Measurements from ENCODE around the gene QPCTL. TPM values are rescaled to one million over a fixed set of nuclear protein-coding genes. Genes with fewer than 3 reads are reported as not detected.

The QPCTL gene
- total and polyA plus RNA-seq, 9 of the 15 experiments (the other 6 are each of a cell fraction or from before 2014, with no cell fraction given): 0.99 to 31.3 (median 12.7) TPM

DNA sequence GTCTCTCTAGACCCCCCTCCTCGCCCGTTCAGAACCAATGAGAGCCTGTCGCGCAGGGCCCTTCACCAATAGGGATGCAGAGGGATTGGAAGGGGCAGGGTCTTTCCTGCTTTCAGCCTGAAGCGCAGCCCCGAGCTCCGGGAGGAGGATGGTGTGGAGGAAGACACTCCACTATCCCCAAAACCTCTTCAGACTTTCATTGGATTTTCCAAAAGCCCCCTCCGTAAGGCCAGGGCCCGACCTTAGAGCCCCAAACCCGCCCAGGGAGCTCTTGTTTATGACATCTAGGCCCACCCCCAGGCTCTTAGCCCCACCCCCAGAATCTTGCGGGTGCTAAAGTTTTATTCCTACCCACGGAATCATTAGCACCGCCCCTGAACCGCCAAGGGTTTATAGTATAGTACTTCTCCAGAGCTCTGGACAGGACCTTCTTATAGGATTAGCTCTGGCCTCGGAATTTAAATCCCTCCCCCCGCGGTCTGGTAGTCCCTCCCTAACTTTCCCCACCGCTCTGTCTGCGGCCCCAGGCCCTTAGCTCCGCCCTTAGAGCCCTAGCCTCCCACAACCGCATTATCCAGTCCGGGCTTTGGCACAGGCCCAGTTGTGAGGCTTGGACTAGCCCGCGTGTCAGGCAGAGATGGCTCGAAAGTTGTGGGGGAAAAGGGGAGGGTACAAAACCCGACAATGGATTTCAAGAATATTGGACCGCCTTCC is 46.7 kb upstream of the QPCTL start (continued):
- TF ChIP-seq, protein P1, sequence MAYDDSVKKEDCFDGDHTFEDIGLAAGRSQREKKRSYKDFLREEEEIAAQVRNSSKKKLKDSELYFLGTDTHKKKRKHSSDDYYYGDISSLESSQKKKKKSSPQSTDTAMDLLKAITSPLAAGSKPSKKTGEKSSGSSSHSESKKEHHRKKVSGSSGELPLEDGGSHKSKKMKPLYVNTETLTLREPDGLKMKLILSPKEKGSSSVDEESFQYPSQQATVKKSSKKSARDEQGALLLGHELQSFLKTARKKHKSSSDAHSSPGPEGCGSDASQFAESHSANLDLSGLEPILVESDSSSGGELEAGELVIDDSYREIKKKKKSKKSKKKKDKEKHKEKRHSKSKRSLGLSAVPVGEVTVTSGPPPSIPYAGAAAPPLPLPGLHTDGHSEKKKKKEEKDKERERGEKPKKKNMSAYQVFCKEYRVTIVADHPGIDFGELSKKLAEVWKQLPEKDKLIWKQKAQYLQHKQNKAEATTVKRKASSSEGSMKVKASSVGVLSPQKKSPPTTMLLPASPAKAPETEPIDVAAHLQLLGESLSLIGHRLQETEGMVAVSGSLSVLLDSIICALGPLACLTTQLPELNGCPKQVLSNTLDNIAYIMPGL (CRISPR knock-in tag; IDR thresholded peaks at IDR 0.05): no peak
- TF ChIP-seq ZNF77 (CRISPR knock-in tag; IDR thresholded peaks at IDR 0.05) (no peak), KDM1A (IDR thresholded peaks at IDR 0.05) (peak; percentile 78 to 89), DEAF1 (CRISPR knock-in tag; IDR thresholded peaks at IDR 0.05) (no peak), ZNF57 (CRISPR knock-in tag; IDR thresholded peaks at IDR 0.05) (no peak), ZFP1 (CRISPR knock-in tag; IDR thresholded peaks at IDR 0.05) (no peak), PYGO2 (tag; IDR thresholded peaks at IDR 0.05) (no peak), CAMTA2 (CRISPR knock-in tag; conservative IDR thresholded peaks at IDR 0.05) (no peak), CTCF (IDR thresholded peaks at IDR 0.05 in 2 of 3, conservative IDR thresholded peaks at IDR 0.05 in 1 of 3; ENCODE audit: insufficient read depth in 2 of 3, low read depth in 1 of 3, low read length in 3 of 3) (no peak), RFX5 (IDR thresholded peaks at IDR 0.05; ENCODE audit: low read depth, low read length) (peak; percentile 65; the same call in 1 of the 2 replicates), PHF20 (IDR thresholded peaks at IDR 0.05; ENCODE audit: partially characterized antibody) (no peak), TFAM (CRISPR knock-in tag; conservative IDR thresholded peaks at IDR 0.05) (no peak), CHAMP1 (IDR thresholded peaks at IDR 0.05) (no peak), MAFK (IDR thresholded peaks at IDR 0.05; ENCODE audit: low read length) (no peak), NR3C1 (CRISPR knock-in tag; IDR thresholded peaks at IDR 0.05) (no peak), KLF6 (CRISPR knock-in tag; IDR thresholded peaks at IDR 0.05; ENCODE audit: borderline replicate concordance) (no peak), CBX3 (IDR thresholded peaks at IDR 0.05; ENCODE audit: borderline replicate concordance in 1 of 2, low read length in 2 of 2) (peak in 1 of 2 experiments; percentile 94; a peak in 2 of 3 replicates)
- TF ChIP-seq, protein P2, sequence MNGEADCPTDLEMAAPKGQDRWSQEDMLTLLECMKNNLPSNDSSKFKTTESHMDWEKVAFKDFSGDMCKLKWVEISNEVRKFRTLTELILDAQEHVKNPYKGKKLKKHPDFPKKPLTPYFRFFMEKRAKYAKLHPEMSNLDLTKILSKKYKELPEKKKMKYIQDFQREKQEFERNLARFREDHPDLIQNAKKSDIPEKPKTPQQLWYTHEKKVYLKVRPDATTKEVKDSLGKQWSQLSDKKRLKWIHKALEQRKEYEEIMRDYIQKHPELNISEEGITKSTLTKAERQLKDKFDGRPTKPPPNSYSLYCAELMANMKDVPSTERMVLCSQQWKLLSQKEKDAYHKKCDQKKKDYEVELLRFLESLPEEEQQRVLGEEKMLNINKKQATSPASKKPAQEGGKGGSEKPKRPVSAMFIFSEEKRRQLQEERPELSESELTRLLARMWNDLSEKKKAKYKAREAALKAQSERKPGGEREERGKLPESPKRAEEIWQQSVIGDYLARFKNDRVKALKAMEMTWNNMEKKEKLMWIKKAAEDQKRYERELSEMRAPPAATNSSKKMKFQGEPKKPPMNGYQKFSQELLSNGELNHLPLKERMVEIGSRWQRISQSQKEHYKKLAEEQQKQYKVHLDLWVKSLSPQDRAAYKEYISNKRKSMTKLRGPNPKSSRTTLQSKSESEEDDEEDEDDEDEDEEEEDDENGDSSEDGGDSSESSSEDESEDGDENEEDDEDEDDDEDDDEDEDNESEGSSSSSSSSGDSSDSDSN (IDR thresholded peaks at IDR 0.05; ENCODE audit: borderline replicate concordance in 1 of 2, low read depth in 2 of 2, low read length in 2 of 2): 0 out of 4 replicates have a peak, but pooled peaks of 1 of the 2 experiments have one; percentile 32

Data from K562 (cell line).